Stimulated activated CD8-positive, alpha-beta memory T cell treated with anti-CD3 and anti-CD28 coated beads, Interleukin-7, amount 100 ng/mL, for 1 hour (primary cell): ENCODE data around the gene ADARB2.
"Not testable (repeated sequence)": the region's sequence is repeated elsewhere in the genome, so short reads cannot be mapped to it uniquely, and the experiment has no call there.

Source experiments
- DNase-seq, 2 donors: peaks; one replicate each; pipeline ENCODE4 v3.0.0-alpha.2; 2020; ENCODE audit warnings: low read depth in 2 of 2

The ADARB2 gene

GRCh38 chr10:1175956-1176565, 561.3 kb downstream of the ADARB2 start:
- DNase-seq, result no peak

GRCh38 chr10:1174022-1174421, 563.3 kb downstream of the ADARB2 start:
- no peak for DNase-seq

- DNase-seq, result no peak
Observed at GRCh38 chr10:1173091-1173490, 564.2 kb downstream of the ADARB2 start.

- DNase-seq, result no peak
Observed at GRCh38 chr10:1172256-1172984, 564.9 kb downstream of the ADARB2 start.

- no peak for DNase-seq
Observed at GRCh38 chr10:1171586-1171985, 565.7 kb downstream of the ADARB2 start.

GRCh38 chr10:1171182-1171581, 566.1 kb downstream of the ADARB2 start:
- DNase-seq, result no peak

GRCh38 chr10:1170867-1171180, 566.5 kb downstream of the ADARB2 start:
- DNase-seq, result no peak

- DNase-seq, result no peak
Observed at GRCh38 chr10:1169981-1170866, 567.1 kb downstream of the ADARB2 start.

- DNase-seq, result no peak
Observed at GRCh38 chr10:1169186-1169885, 568.0 kb downstream of the ADARB2 start.

- no peak for DNase-seq
Observed at GRCh38 chr10:1168763-1169162, 568.6 kb downstream of the ADARB2 start.

- DNase-seq, result no peak
Observed at GRCh38 chr10:1166828-1167275, 570.5 kb downstream of the ADARB2 start.

- DNase-seq, result no peak
Observed at GRCh38 chr10:1166101-1166827, 571.1 kb downstream of the ADARB2 start.

GRCh38 chr10:1163831-1164230, 573.5 kb downstream of the ADARB2 start:
- DNase-seq, result no peak

GRCh38 chr10:1163204-1163660, 574.1 kb downstream of the ADARB2 start:
- no peak for DNase-seq

- no peak for DNase-seq
Observed at GRCh38 chr10:1162481-1163203, 574.7 kb downstream of the ADARB2 start.

- DNase-seq, result not testable (repeated sequence)
Observed at GRCh38 chr10:1161315-1161673, 576.0 kb downstream of the ADARB2 start.

- no peak for DNase-seq
Observed at GRCh38 chr10:1160561-1161314, 576.6 kb downstream of the ADARB2 start.

GRCh38 chr10:1159131-1160061, 577.9 kb downstream of the ADARB2 start:
- DNase-seq, result no peak

GRCh38 chr10:1158536-1158935, 578.8 kb downstream of the ADARB2 start:
- not testable (repeated sequence) for DNase-seq
